HepG2 (cell line): ENCODE data around the gene BCAS3. TPM values are rescaled to one million over a fixed set of nuclear protein-coding genes. Genes with fewer than 3 reads are reported as not detected.
A peak's percentile ranks its signal among the peaks of the same experiment; 100 is the strongest.

ENCODE experiments used
- FUBP1 ChIP-seq: sonication (generic); formaldehyde crosslinking; IDR thresholded peaks from 2 replicates; pipeline ENCODE4 v1.5.1; 2020; ENCODE audit warnings: missing genetic modification reagents, mild to moderate bottlenecking, borderline replicate concordance
- HINFP ChIP-seq: sonication (generic); formaldehyde crosslinking; IDR thresholded peaks from 2 replicates; pipeline ENCODE4 v1.4.0; 2020; ENCODE audit warnings: low read depth, mild to moderate bottlenecking, missing genetic modification reagents
- HNRNPH1 ChIP-seq: fragments of 200-400 bp; formaldehyde crosslinking; optimal IDR thresholded peaks from 2 replicates; pipeline ENCODE3; 2017; ENCODE audit warnings: mild to moderate bottlenecking, low read depth, low read length
- KDM2A ChIP-seq: sonication (generic); formaldehyde crosslinking; IDR thresholded peaks from 2 replicates; pipeline ENCODE4 v1.4.0; 2020; ENCODE audit warnings: low read depth, missing genetic modification reagents, borderline replicate concordance
- NKX3-1 ChIP-seq: sonication (generic); formaldehyde crosslinking; IDR thresholded peaks from 2 replicates; pipeline ENCODE4 v1.5.0; 2020; ENCODE audit warnings: missing genetic modification reagents
- SIN3B ChIP-seq: fragments of 150-350 bp; IDR thresholded peaks from 2 replicates; pipeline ENCODE4 v1.6.1; 2014; ENCODE audit warnings: low read length
- SMARCC2 ChIP-seq: fragments of 450-650 bp; IDR thresholded peaks from 2 replicates; pipeline ENCODE4 v1.6.1; 2017; ENCODE audit warnings: antibody characterized with exemption, mild to moderate bottlenecking
- SOX13 ChIP-seq, 3 experiments: fragments of 450-650 bp in 1 of 3; sonication (generic) in 1 of 3; formaldehyde crosslinking in 1 of 3; IDR thresholded peaks in 2 of 3; conservative IDR thresholded peaks in 1 of 3; 2 replicates each; pipeline versions ENCODE4 v1.5.0 to v1.6.1; 2016 to 2020; ENCODE audit warnings: antibody characterized with exemption in 1 of 3, mild to moderate bottlenecking in 1 of 3, missing compliant biosample characterization in 1 of 3, missing genetic modification reagents in 1 of 3, moderate library complexity in 1 of 3
- SRSF1 ChIP-seq: fragments of 200-400 bp; formaldehyde crosslinking; optimal IDR thresholded peaks from 2 replicates; pipeline ENCODE3; 2017; ENCODE audit warnings: mild to moderate bottlenecking, low read depth, low read length, moderate library complexity
- ZNF503 ChIP-seq: sonication (generic); formaldehyde crosslinking; IDR thresholded peaks from 2 replicates; pipeline ENCODE4 v1.4.0; 2020; ENCODE audit warnings: missing genetic modification reagents
- ZNF512B ChIP-seq: sonication (generic); formaldehyde crosslinking; IDR thresholded peaks from 2 replicates; pipeline ENCODE4 v1.5.1; 2020; ENCODE audit warnings: missing genetic modification reagents, mild to moderate bottlenecking, borderline replicate concordance
- ZNF574 ChIP-seq: sonication (generic); formaldehyde crosslinking; IDR thresholded peaks from 2 replicates; pipeline ENCODE4 v1.4.0; 2020; ENCODE audit warnings: missing genetic modification reagents
- ZNF691 ChIP-seq: sonication (generic); formaldehyde crosslinking; IDR thresholded peaks from 2 replicates; pipeline ENCODE4 v1.4.0; 2020; ENCODE audit warnings: missing genetic modification reagents, low read depth, mild to moderate bottlenecking, borderline replicate concordance
- ZNF747 ChIP-seq: sonication (generic); formaldehyde crosslinking; IDR thresholded peaks from 2 replicates; pipeline ENCODE4 v1.8.1; 2023; ENCODE audit warnings: missing genetic modification reagents, mild to moderate bottlenecking, borderline replicate concordance
- polyA plus RNA-seq, 8 experiments: library from polyadenylated mRNA; depleted of rRNA in 3 of 8; stranded (reverse) in 7 of 8; unstranded in 1 of 8; fragments of >200 nt; fragmentation: Illumina TruSeq in 4 of 8; extraction: Trizol in 4 of 8; gene quantifications; 2 replicates each; pipeline versions ENCODE4 v1.2.1 to v1.2.3, GENCODE V29; 2011 to 2016; ENCODE audit warnings: low read depth in 4 of 8, missing spikeins in 1 of 8, mixed read lengths in 1 of 8; ENCODE audit not compliant: insufficient read depth in 1 of 8
- total RNA-seq, 5 experiments: library from RNA; depleted of rRNA; stranded (reverse); fragments of >200 nt; fragmentation: Illumina TruSeq; extraction: Trizol; gene quantifications; 2 replicates each; pipeline ENCODE4 v1.2.3, GENCODE V29; 2016; ENCODE audit warnings: low read depth in 1 of 5

The BCAS3 gene
- total and polyA plus RNA-seq, 2 of the 13 experiments (the other 11 are each of a cell fraction or from before 2014, with no cell fraction given) = 10.7 to 11.2 TPM

- TF ChIP-seq ZNF503 (CRISPR knock-in tag) (no peak), SIN3B (no peak), HINFP (no peak), NKX3-1 (CRISPR knock-in tag) (no peak), ZNF747 (no peak), KDM2A (CRISPR knock-in tag) (no peak), ZNF691 (CRISPR knock-in tag) (no peak), SRSF1 (no peak), HNRNPH1 (no peak), ZNF512B (CRISPR knock-in tag) (0 out of 2 replicates have a peak, but pooled peaks have one; percentile 64), SMARCC2 (no peak), SOX13 (IDR thresholded peaks at IDR 0.05) (no peak), SOX13 (CRISPR knock-in tag; conservative IDR thresholded peaks at IDR 0.05 in 1 of 2, IDR thresholded peaks at IDR 0.05 in 1 of 2) (peak in 1 of 2 experiments; percentile 68; a peak in 2 of 4 replicates), FUBP1 (no peak), ZNF574 (no peak)
Observed at GRCh38 chr17:61235827-61236197, 558.2 kb downstream of the BCAS3 start (continued).
